Measurements from ENCODE around the gene LASP1. TPM values are rescaled to one million over a fixed set of nuclear protein-coding genes. Genes with fewer than 3 reads are reported as not detected.

Gene LASP1
- polyA plus RNA-seq, 1 donor from 2014 or later = 56.3 TPM

DNA sequence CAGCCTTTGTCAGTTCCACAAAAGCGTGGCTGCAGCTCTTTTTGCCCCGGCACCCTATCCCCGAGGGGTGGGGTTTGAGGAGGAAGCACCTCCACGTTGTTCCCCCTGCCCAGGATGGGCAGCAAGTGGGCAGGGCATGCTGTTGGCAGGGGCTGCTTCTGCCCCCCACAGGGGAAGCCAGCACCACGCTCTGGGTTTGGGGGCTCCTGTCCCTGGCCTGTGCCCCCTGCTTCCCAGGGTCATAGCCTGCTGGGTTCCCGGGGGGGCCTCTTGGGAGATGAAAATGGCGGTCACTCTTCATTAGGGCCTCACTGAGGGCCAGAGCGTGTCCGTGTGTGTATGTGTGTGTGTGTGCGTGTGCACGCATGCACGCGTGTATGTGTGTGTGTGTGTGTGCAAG lies 22.8 kb downstream of the LASP1 start:
- TF ChIP-seq EZH2 (IDR thresholded peaks at IDR 0.05; ENCODE audit: borderline replicate concordance, insufficient read depth, low read length, poor library complexity, severe bottlenecking) (no peak), EP300 (conservative IDR thresholded peaks at IDR 0.05; ENCODE audit: poor library complexity, severe bottlenecking) (no peak), TAF1 (IDR thresholded peaks at IDR 0.05; ENCODE audit: low read depth) (no peak), RAD21 (conservative IDR thresholded peaks at IDR 0.05) (no peak), SMC3 (conservative IDR thresholded peaks at IDR 0.05; ENCODE audit: poor library complexity) (no peak)
- TF ChIP-seq, protein P1, sequence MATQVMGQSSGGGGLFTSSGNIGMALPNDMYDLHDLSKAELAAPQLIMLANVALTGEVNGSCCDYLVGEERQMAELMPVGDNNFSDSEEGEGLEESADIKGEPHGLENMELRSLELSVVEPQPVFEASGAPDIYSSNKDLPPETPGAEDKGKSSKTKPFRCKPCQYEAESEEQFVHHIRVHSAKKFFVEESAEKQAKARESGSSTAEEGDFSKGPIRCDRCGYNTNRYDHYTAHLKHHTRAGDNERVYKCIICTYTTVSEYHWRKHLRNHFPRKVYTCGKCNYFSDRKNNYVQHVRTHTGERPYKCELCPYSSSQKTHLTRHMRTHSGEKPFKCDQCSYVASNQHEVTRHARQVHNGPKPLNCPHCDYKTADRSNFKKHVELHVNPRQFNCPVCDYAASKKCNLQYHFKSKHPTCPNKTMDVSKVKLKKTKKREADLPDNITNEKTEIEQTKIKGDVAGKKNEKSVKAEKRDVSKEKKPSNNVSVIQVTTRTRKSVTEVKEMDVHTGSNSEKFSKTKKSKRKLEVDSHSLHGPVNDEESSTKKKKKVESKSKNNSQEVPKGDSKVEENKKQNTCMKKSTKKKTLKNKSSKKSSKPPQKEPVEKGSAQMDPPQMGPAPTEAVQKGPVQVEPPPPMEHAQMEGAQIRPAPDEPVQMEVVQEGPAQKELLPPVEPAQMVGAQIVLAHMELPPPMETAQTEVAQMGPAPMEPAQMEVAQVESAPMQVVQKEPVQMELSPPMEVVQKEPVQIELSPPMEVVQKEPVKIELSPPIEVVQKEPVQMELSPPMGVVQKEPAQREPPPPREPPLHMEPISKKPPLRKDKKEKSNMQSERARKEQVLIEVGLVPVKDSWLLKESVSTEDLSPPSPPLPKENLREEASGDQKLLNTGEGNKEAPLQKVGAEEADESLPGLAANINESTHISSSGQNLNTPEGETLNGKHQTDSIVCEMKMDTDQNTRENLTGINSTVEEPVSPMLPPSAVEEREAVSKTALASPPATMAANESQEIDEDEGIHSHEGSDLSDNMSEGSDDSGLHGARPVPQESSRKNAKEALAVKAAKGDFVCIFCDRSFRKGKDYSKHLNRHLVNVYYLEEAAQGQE (IDR thresholded peaks at IDR 0.05; ENCODE audit: borderline replicate concordance) = no peak
- TF ChIP-seq, protein P2, sequence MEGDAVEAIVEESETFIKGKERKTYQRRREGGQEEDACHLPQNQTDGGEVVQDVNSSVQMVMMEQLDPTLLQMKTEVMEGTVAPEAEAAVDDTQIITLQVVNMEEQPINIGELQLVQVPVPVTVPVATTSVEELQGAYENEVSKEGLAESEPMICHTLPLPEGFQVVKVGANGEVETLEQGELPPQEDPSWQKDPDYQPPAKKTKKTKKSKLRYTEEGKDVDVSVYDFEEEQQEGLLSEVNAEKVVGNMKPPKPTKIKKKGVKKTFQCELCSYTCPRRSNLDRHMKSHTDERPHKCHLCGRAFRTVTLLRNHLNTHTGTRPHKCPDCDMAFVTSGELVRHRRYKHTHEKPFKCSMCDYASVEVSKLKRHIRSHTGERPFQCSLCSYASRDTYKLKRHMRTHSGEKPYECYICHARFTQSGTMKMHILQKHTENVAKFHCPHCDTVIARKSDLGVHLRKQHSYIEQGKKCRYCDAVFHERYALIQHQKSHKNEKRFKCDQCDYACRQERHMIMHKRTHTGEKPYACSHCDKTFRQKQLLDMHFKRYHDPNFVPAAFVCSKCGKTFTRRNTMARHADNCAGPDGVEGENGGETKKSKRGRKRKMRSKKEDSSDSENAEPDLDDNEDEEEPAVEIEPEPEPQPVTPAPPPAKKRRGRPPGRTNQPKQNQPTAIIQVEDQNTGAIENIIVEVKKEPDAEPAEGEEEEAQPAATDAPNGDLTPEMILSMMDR (IDR thresholded peaks at IDR 0.05; ENCODE audit: poor library complexity, severe bottlenecking) = no peak
- H3K27me3 ChIP-seq (ENCODE audit: insufficient read depth, low read depth, low read length) = no peaks in the 10 kb centered on the region
- no peak overlapping the region for H3K4me3 ChIP-seq (ENCODE audit: low read length)
- H3F3A ChIP-seq (ENCODE audit: insufficient read depth, low read length, poor library complexity, severe bottlenecking) = no peaks in the 10 kb centered on the region
- no peak overlapping the region for H2AFZ ChIP-seq (ENCODE audit: low read depth, low read length)
- no peaks in the 10 kb centered on the region for H3K9me2 ChIP-seq (ENCODE audit: insufficient read depth, low read length)
- peaks cover 22% of the 10 kb centered on the region for H3K79me2 ChIP-seq (replicated peaks; ENCODE audit: insufficient read depth, low read length)
- H4K20me1 ChIP-seq (ENCODE audit: insufficient read depth) = no peaks in the 10 kb centered on the region
- H3K9ac ChIP-seq (ENCODE audit: low read length) = no peak overlapping the region
- no peaks in the 10 kb centered on the region for H3K36me3 ChIP-seq (ENCODE audit: insufficient read depth, low read length)
- no peak overlapping the region for H3K4me2 ChIP-seq (ENCODE audit: low read length)
- no peak overlapping the region for H3K27ac ChIP-seq (ENCODE audit: low read length)
- no peaks in the 10 kb centered on the region for H3K9me3 ChIP-seq (ENCODE audit: low read length)

DNA sequence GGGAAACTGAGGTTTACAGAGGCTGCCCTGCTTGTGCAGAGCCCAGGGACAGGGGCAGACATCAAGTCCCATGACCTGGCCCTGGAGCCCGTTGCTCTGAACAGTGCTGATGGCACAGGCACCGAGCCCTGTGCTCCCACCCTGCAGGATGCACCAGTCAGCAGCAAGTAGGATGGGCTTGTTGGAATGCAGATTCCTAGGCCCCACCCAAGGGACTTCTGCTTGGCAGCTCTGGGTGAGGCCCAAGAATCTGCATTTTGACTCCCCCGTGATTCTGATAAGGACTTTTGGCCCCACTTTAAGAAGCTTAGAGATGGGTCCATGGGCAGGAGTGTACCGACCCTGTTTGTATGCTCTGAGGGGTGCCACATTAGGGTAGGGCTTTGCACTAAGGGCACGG lies 23.3 kb downstream of the LASP1 start:
- H3F3A ChIP-seq (ENCODE audit: insufficient read depth, low read length, poor library complexity, severe bottlenecking) = no peaks in the 10 kb centered on the region
- H2AFZ ChIP-seq (ENCODE audit: low read depth, low read length) = no peak overlapping the region
- H3K36me3 ChIP-seq (ENCODE audit: insufficient read depth, low read length) = no peaks in the 10 kb centered on the region
- H3K9ac ChIP-seq (ENCODE audit: low read length) = no peak overlapping the region
- TF ChIP-seq EZH2 (IDR thresholded peaks at IDR 0.05; ENCODE audit: borderline replicate concordance, insufficient read depth, low read length, poor library complexity, severe bottlenecking) = no peak
- TF ChIP-seq POLR2AphosphoS5 (IDR thresholded peaks at IDR 0.05) = no peak
- no peak for TF ChIP-seq SMC3 (conservative IDR thresholded peaks at IDR 0.05; ENCODE audit: poor library complexity)
- no peak for TF ChIP-seq EP300 (conservative IDR thresholded peaks at IDR 0.05; ENCODE audit: poor library complexity, severe bottlenecking)
- TF ChIP-seq TAF1 (IDR thresholded peaks at IDR 0.05; ENCODE audit: low read depth) = no peak
- no peak for TF ChIP-seq MXI1 (conservative IDR thresholded peaks at IDR 0.05; ENCODE audit: poor library complexity, severe bottlenecking)
- TF ChIP-seq, protein P2 (IDR thresholded peaks at IDR 0.05; ENCODE audit: poor library complexity, severe bottlenecking) = no peak
- TF ChIP-seq RAD21 (conservative IDR thresholded peaks at IDR 0.05) = no peak
- TF ChIP-seq, protein P1 (IDR thresholded peaks at IDR 0.05; ENCODE audit: borderline replicate concordance) = no peak
- no peak overlapping the region for H3K27ac ChIP-seq (ENCODE audit: low read length)
- H3K27me3 ChIP-seq (ENCODE audit: insufficient read depth, low read depth, low read length) = no peaks in the 10 kb centered on the region
- no peaks in the 10 kb centered on the region for H4K20me1 ChIP-seq (ENCODE audit: insufficient read depth)
- H3K79me2 ChIP-seq (replicated peaks; ENCODE audit: insufficient read depth, low read length) = peaks cover 17% of the 10 kb centered on the region
- H3K9me3 ChIP-seq (ENCODE audit: low read length) = no peaks in the 10 kb centered on the region
- H3K9me2 ChIP-seq (ENCODE audit: insufficient read depth, low read length) = no peaks in the 10 kb centered on the region
- no peak overlapping the region for H3K4me2 ChIP-seq (ENCODE audit: low read length)
- H3K4me3 ChIP-seq (ENCODE audit: low read length) = no peak overlapping the region

Measured in neural cell (in vitro differentiated cells).